ENCODE results near the gene GRIK2. TPM values are rescaled to one million over a fixed set of nuclear protein-coding genes. Genes with fewer than 3 reads are reported as not detected.

GRIK2 gene
- total RNA-seq, 6 experiments from 2014 or later, result 25.0 to 33.3 (median 28.3) TPM

GRCh38 chr6:101502818-101503217, 109.3 kb downstream of the GRIK2 start:
- H3K27me3 Mint-ChIP-seq (ENCODE audit: insufficient read depth), result no peaks in the 10 kb centered on the region
- H3K36me3 Mint-ChIP-seq (ENCODE audit: low read depth), result no peaks in the 10 kb centered on the region
- no peak overlapping the region for H3K4me3 Mint-ChIP-seq
- DNase-seq, result no peak
- H3K4me1 Mint-ChIP-seq (ENCODE audit: low read depth), result peaks cover 9% of the 10 kb centered on the region; the same call in 1 of the 2 replicates
- no peaks in the 10 kb centered on the region for H3K9me3 Mint-ChIP-seq
- H3K27ac Mint-ChIP-seq, result no peak overlapping the region
- TF ChIP-seq CTCF (IDR thresholded peaks at IDR 0.05), result no peak

GRCh38 chr6:101509536-101509935, 116.0 kb downstream of the GRIK2 start:
- H3K4me3 Mint-ChIP-seq, result peak overlapping the region; percentile 52
- peak; percentile 48 for DNase-seq
- peaks cover 42% of the 10 kb centered on the region for H3K4me1 Mint-ChIP-seq (ENCODE audit: low read depth)
- no peaks in the 10 kb centered on the region for H3K9me3 Mint-ChIP-seq
- H3K27ac Mint-ChIP-seq, result peak overlapping the region; percentile 67
- TF ChIP-seq CTCF (IDR thresholded peaks at IDR 0.05), result no peak
- H3K27me3 Mint-ChIP-seq (ENCODE audit: insufficient read depth), result no peaks in the 10 kb centered on the region
- no peaks in the 10 kb centered on the region for H3K36me3 Mint-ChIP-seq (ENCODE audit: low read depth)

GRCh38 chr6:101513181-101513580, 119.7 kb downstream of the GRIK2 start:
- no peak for DNase-seq
- peaks cover 6% of the 10 kb centered on the region; the same call in 1 of the 2 replicates for H3K36me3 Mint-ChIP-seq (ENCODE audit: low read depth)
- H3K27me3 Mint-ChIP-seq (ENCODE audit: insufficient read depth), result no peaks in the 10 kb centered on the region
- H3K4me1 Mint-ChIP-seq (ENCODE audit: low read depth), result peaks cover 33% of the 10 kb centered on the region
- H3K9me3 Mint-ChIP-seq, result no peaks in the 10 kb centered on the region
- H3K4me3 Mint-ChIP-seq, result no peak overlapping the region
- no peak for TF ChIP-seq CTCF (IDR thresholded peaks at IDR 0.05)
- H3K27ac Mint-ChIP-seq, result no peak overlapping the region

- Mint-ChIP-seq H3K4me3 (no peak overlapping the region), H3K9me3 (no peaks in the 10 kb centered on the region), H3K27me3 (ENCODE audit: insufficient read depth) (no peaks in the 10 kb centered on the region), H3K27ac (no peak overlapping the region), H3K36me3 (ENCODE audit: low read depth) (peaks cover 6% of the 10 kb centered on the region; the same call in 1 of the 2 replicates), H3K4me1 (ENCODE audit: low read depth) (peaks cover 9% of the 10 kb centered on the region; the same call in 1 of the 2 replicates)
- no peak for DNase-seq
- TF ChIP-seq CTCF (IDR thresholded peaks at IDR 0.05), result no peak
Measured at GRCh38 chr6:101516578-101516977, 123.1 kb downstream of the GRIK2 start.

- peaks cover 9% of the 10 kb centered on the region; the same call in 1 of the 2 replicates for H3K4me1 Mint-ChIP-seq (ENCODE audit: low read depth)
- H3K9me3 Mint-ChIP-seq, result no peaks in the 10 kb centered on the region
- DNase-seq, result no peak
Measured at GRCh38 chr6:101517632-101518031, 124.1 kb downstream of the GRIK2 start.

More at GRCh38 chr6:101517632-101518031, 124.1 kb downstream of the GRIK2 start:
- H3K36me3 Mint-ChIP-seq (ENCODE audit: low read depth), result peaks cover 6% of the 10 kb centered on the region; the same call in 1 of the 2 replicates
- H3K27me3 Mint-ChIP-seq (ENCODE audit: insufficient read depth), result no peaks in the 10 kb centered on the region
- TF ChIP-seq CTCF (IDR thresholded peaks at IDR 0.05), result no peak
- no peak overlapping the region for H3K27ac Mint-ChIP-seq
- H3K4me3 Mint-ChIP-seq, result no peak overlapping the region
